K562 (cell line): ENCODE data around the gene GPR39. TPM values are rescaled to one million over a fixed set of nuclear protein-coding genes. Genes with fewer than 3 reads are reported as not detected.

Source experiments
- ATAC-seq: fragments of 200-7000 bp; cut with Tn5 transposase; 3 replicates; pipeline ENCODE4 v1.9.1; 2020; ENCODE audit warnings: moderate library complexity
- BruUV-seq: library from RNA; stranded (reverse); fragments of 400-500 nt; replicated peaks from 2 replicates; lab custom pipeline; 2021; lab: Mats Ljungman, UMichigan
- CTCF ChIA-PET: fragments of 300-600 bp; formaldehyde crosslinking; extraction: SDS; loops from one replicate; lab custom pipeline; 2021; ENCODE audit warnings: low intra/inter-chr PET ratio; lab: Yijun Ruan, JAX
- POLR2A ChIA-PET: fragments of 300-600, 350-650 bp; sonication (Branson Sonifier 250); formaldehyde crosslinking; extraction: SDS; loops from one replicate; lab custom pipeline; 2021; ENCODE audit warnings: antibody characterized with exemption, inconsistent platforms; lab: Yijun Ruan, JAX
- DNase-seq, 4 experiments: peaks; one replicate each; pipeline versions ENCODE4 v3.0.0 to v3.0.0-alpha.2; 2011 to 2018; ENCODE audit warnings: low spot score in 3 of 4, mixed read lengths in 3 of 4; ENCODE audit errors: extremely low read depth in 1 of 4
- FAIRE-seq: peaks from 2 replicates; lab custom pipeline; 2011; peaks lifted over from hg19 to GRCh38; lab: Jason Lieb, UNC
- H2AFZ ChIP-seq: 2 replicates; pipeline ENCODE4 v1.6.0; 2011; ENCODE audit warnings: low read depth, low read length, control low read depth, inconsistent platforms
- H3K27ac ChIP-seq: fragments of 200-600 bp; 3 replicates; pipeline ENCODE4 v1.8.0; 2011; ENCODE audit warnings: low read depth, mild to moderate bottlenecking, control low read depth, inconsistent platforms, low read length, moderate library complexity, mixed read lengths; ENCODE audit errors: extremely low read depth
- H3K27me3 ChIP-seq, 2 experiments: fragments of 300-600 bp in 1 of 2; 2 replicates in 1 of 2; 3 replicates in 1 of 2; pipeline versions ENCODE4 v1.6.0 to v1.8.0; 2011; ENCODE audit warnings: inconsistent platforms in 2 of 2, low read length in 2 of 2, mild to moderate bottlenecking in 1 of 2, mixed read lengths in 1 of 2, moderate library complexity in 1 of 2; ENCODE audit not compliant: control insufficient read depth in 2 of 2, insufficient read depth in 2 of 2
- H3K36me3 ChIP-seq: fragments of 300-600 bp; 3 replicates; pipeline ENCODE4 v1.8.0; 2011; ENCODE audit warnings: mild to moderate bottlenecking, low read length, inconsistent platforms; ENCODE audit not compliant: control insufficient read depth, insufficient read depth
- H3K4me1 ChIP-seq, 2 experiments: fragments of 200-600 bp in 1 of 2; replicated peaks in 1 of 2; 2 replicates in 1 of 2; 3 replicates in 1 of 2; pipeline versions ENCODE4 v1.5.1 to v1.8.0; 2011; ENCODE audit warnings: inconsistent platforms in 2 of 2, low read length in 2 of 2, mild to moderate bottlenecking in 1 of 2, mixed read lengths in 1 of 2, moderate library complexity in 1 of 2; ENCODE audit not compliant: control insufficient read depth in 2 of 2, insufficient read depth in 2 of 2
- H3K4me2 ChIP-seq: 2 replicates; pipeline ENCODE4 v1.6.1; 2011; ENCODE audit warnings: low read length, control low read depth, inconsistent platforms, mixed read lengths; ENCODE audit not compliant: insufficient read depth
- H3K4me3 ChIP-seq: fragments of 200-600 bp; sonication (generic), shearing (Covaris generic); 2 replicates; pipeline ENCODE4 v1.5.1; 2016; ENCODE audit warnings: control low read depth, inconsistent platforms
- H3K79me2 ChIP-seq: fragments of 200-600 bp; 3 replicates; pipeline ENCODE4 v1.8.0; 2011; ENCODE audit warnings: low read length, inconsistent platforms; ENCODE audit not compliant: control insufficient read depth, insufficient read depth
- H3K9ac ChIP-seq, 2 experiments: 2 replicates each; pipeline versions ENCODE4 v1.6.0 to v1.6.1; 2011; ENCODE audit warnings: low read depth in 2 of 2, low read length in 2 of 2, control low read depth in 1 of 2, inconsistent platforms in 1 of 2, mild to moderate bottlenecking in 1 of 2, mixed read lengths in 1 of 2; ENCODE audit not compliant: insufficient read depth in 1 of 2
- H3K9me1 ChIP-seq: one replicate; pipeline ENCODE4 v1.6.0; 2011; ENCODE audit warnings: inconsistent platforms, mild to moderate bottlenecking, low read length, moderate library complexity; ENCODE audit not compliant: control insufficient read depth, insufficient read depth
- H3K9me3 ChIP-seq: replicated peaks from 2 replicates; pipeline ENCODE4 v1.5.1; 2011; ENCODE audit warnings: low read depth, low read length, inconsistent platforms; ENCODE audit not compliant: control insufficient read depth, insufficient read depth
- H4K20me1 ChIP-seq: replicated peaks from 2 replicates; pipeline ENCODE4 v1.6.1; 2011; ENCODE audit warnings: low read length, inconsistent platforms, mixed read lengths; ENCODE audit not compliant: control insufficient read depth, insufficient read depth
- NFE2 ChIP-seq: IDR thresholded peaks from 2 replicates; pipeline ENCODE4 v1.6.1; 2014; ENCODE audit warnings: antibody characterized with exemption, low read depth
- UBTF ChIP-seq, 2 experiments: IDR thresholded peaks; 2 replicates each; pipeline ENCODE4 v1.6.1; 2012; ENCODE audit warnings: improper control_type of control experiment in 2 of 2, low read depth in 2 of 2, low read length in 2 of 2, borderline replicate concordance in 1 of 2
- VEZF1 ChIP-seq: fragments of 200-800 bp; sonication (Bioruptor generic); IDR thresholded peaks from 2 replicates; pipeline ENCODE4 v1.6.1; 2017; ENCODE audit warnings: missing genetic modification characterization, missing compliant biosample characterization
- ZNF277 ChIP-seq: fragments of 250-450 bp; sonication (Bioruptor Pico); IDR thresholded peaks from 2 replicates; pipeline ENCODE4 v1.8.0; 2022; ENCODE audit warnings: inconsistent platforms, mild to moderate bottlenecking, moderate library complexity, borderline replicate concordance
- WGBS: fragments of 100-300 bp; shearing (Covaris generic); methylation state at CpG from one replicate; pipeline ENCODE4 v1.1.6; 2016; ENCODE audit warnings: low coverage, mixed read lengths; ENCODE audit not compliant: insufficient coverage; ENCODE audit errors: missing lambda C conversion rate; 5-methylcytosine and 5-hydroxymethylcytosine counted together
- in situ Hi-C: fragments of 300-500 bp; cut with MboI; formaldehyde crosslinking; loops from 4 replicates; pipeline ENCODE4 v1.15.0; 2018; ENCODE audit warnings: inconsistent platforms, mixed read lengths
- intact Hi-C: fragments of 100-400 bp; cut with micrococcal nuclease; formaldehyde crosslinking; loops from 2 replicates; pipeline ENCODE4 v1.14.2; 2022
- polyA plus RNA-seq, 8 experiments: library from polyadenylated mRNA; depleted of rRNA in 4 of 8; stranded (reverse) in 5 of 8; unstranded in 3 of 8; fragments of >200 nt; fragmentation: Nextera tagmentation in 2 of 8; fragmentation: Illumina TruSeq in 1 of 8; extraction: Ambion mirVana in 2 of 8; extraction: Trizol in 1 of 8; gene quantifications; 2 replicates each; pipeline versions ENCODE4 v1.2.1 to v1.2.3, GENCODE V29; 2011 to 2014; ENCODE audit warnings: inconsistent platforms in 1 of 8, missing spikeins in 1 of 8
- total RNA-seq, 7 experiments: library from RNA; depleted of rRNA in 6 of 7; stranded (reverse); fragments of >200 nt in 6 of 7; fragmentation: Illumina TruSeq in 2 of 7; extraction: Trizol in 2 of 7; gene quantifications; 2 replicates each; pipeline versions ENCODE4 v1.2.1 to v1.2.3, GENCODE V29; 2011 to 2021; ENCODE audit warnings: low replicate concordance in 1 of 7

GPR39 gene
- total and polyA plus RNA-seq, 9 of the 15 experiments (the other 6 are each of a cell fraction or from before 2014, with no cell fraction given) = 0.04 TPM; not detected in 8

- TF ChIP-seq NFE2 (peak; percentile 40; the same call in 1 of the 2 replicates), ZNF277 (CRISPR knock-in tag) (no peak), VEZF1 (CRISPR knock-in tag) (0 out of 2 replicates have a peak, but pooled peaks have one; percentile 21), UBTF (IDR thresholded peaks at IDR 0.05; ENCODE audit: borderline replicate concordance in 1 of 2, low read depth in 2 of 2, low read length in 2 of 2) (no peak)
- in situ Hi-C loops = no loop called here
- POLR2A ChIA-PET = no interaction called here
- H3K9me1 ChIP-seq = no peaks in the 10 kb centered on the region
- 4% methylated on average over 34 of the region's 60 CpGs for WGBS
- peak; percentile 77 for ATAC-seq
- peaks cover 0 to 19% of the 10 kb centered on the region in 2 experiments; a peak in 2 of 5 replicates for H3K4me1 ChIP-seq
- no peak overlapping the region for H2AFZ ChIP-seq
- no peak overlapping the region for H3K27ac ChIP-seq
- peak in 3 of 4 experiments; percentile 10 to 31 (median 17) for DNase-seq
- no peaks in the 10 kb centered on the region; the same call in 1 of the 2 replicates for H4K20me1 ChIP-seq
- CTCF ChIA-PET = no interaction called here
- H3K4me2 ChIP-seq = no peak overlapping the region
- intact Hi-C loops = no loop called here
- no peaks in the 10 kb centered on the region for H3K9me3 ChIP-seq
- no peak overlapping the region for H3K4me3 ChIP-seq
- no peak overlapping the region for H3K9ac ChIP-seq
- BruUV-seq = no TSS peak
- no peak for FAIRE-seq
- no peaks in the 10 kb centered on the region for H3K36me3 ChIP-seq
- peaks cover 9 to 31% of the 10 kb centered on the region in 2 experiments; a peak in 4 of 5 replicates for H3K27me3 ChIP-seq
- no peaks in the 10 kb centered on the region for H3K79me2 ChIP-seq
These were observed 486 bp upstream of the GPR39 start for GRCh38 chr2:132415915-132416722.
